ENCODE results near the gene ISY1.

Gene ISY1

DNA sequence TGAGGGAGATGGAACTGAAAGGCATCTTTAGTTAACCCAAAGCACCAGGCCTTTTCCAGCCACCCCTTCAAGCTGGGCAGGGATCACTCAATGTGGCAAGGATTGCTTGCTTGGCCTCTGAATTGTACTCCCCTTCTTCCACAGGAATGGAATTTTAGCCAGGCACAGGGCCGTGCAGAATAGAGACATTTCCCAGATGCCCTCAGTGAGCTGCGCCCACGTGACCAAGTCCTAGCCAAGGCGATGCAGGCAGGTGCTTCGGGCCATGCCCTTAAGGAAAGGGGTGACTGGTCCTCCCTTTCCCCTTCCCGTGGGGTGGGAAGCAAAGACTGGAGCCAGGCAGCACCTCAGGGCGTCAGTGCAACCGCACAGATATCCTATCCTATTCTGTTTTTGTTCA, 82.4 kb downstream of the ISY1 start:
- no peak overlapping the region for H3K27ac ChIP-seq
- H3K36me3 ChIP-seq: no peaks in the 10 kb centered on the region
- no peak overlapping the region for H3K9ac ChIP-seq
- no peaks in the 10 kb centered on the region for H4K20me1 ChIP-seq
- H3K4me1 ChIP-seq: peaks cover 0 to 10% (median 7%) of the 10 kb centered on the region in 10 experiments; a peak in 13 of 20 replicates
- H3K9me3 ChIP-seq (replicated peaks in 1 of 11): peaks cover 0 to 10% (median 6%) of the 10 kb centered on the region in 11 experiments; a peak in 5 of 22 replicates
- no peak overlapping the region for H3K4me2 ChIP-seq
- H3K4me3 ChIP-seq: no peak overlapping the region
- no peak for TF ChIP-seq Cebpa-rat (IDR thresholded peaks at IDR 0.05)
- no peaks in the 10 kb centered on the region for H3K27me3 ChIP-seq
